WI38 (cell line): ENCODE results near the gene TMEM125.

Experiments used
- H3K4me3 ChIP-seq: 2 replicates; pipeline ENCODE4 v1.5.1; 2011; ENCODE audit warnings: low read depth, mild to moderate bottlenecking, control low read depth, low read length
- TF ChIP-seq, protein P1 (sequence below): IDR thresholded peaks from 2 replicates; pipeline ENCODE4 v1.5.1; 2012; ENCODE audit warnings: low read depth, mild to moderate bottlenecking, control low read depth, low read length

Gene TMEM125

DNA sequence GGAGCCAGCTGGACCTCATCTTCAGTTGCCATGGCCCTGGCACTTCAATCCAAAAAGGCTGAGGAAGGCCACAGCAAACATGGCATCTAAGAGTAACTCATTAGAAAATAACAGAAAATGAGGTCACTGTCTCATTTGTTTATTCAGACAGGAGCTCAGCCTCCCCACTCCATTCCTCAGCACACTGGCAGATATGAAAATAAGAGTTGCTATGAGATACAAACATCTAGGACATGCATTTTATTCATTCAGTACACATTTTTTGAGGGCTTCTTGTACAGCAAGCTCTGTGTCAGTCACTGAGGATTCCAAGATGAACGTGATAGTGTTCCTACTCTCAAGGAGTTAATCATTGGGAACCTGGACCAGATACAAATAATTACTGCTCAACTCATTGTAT, 32.7 kb upstream of the TMEM125 start:
- TF ChIP-seq, protein P1, sequence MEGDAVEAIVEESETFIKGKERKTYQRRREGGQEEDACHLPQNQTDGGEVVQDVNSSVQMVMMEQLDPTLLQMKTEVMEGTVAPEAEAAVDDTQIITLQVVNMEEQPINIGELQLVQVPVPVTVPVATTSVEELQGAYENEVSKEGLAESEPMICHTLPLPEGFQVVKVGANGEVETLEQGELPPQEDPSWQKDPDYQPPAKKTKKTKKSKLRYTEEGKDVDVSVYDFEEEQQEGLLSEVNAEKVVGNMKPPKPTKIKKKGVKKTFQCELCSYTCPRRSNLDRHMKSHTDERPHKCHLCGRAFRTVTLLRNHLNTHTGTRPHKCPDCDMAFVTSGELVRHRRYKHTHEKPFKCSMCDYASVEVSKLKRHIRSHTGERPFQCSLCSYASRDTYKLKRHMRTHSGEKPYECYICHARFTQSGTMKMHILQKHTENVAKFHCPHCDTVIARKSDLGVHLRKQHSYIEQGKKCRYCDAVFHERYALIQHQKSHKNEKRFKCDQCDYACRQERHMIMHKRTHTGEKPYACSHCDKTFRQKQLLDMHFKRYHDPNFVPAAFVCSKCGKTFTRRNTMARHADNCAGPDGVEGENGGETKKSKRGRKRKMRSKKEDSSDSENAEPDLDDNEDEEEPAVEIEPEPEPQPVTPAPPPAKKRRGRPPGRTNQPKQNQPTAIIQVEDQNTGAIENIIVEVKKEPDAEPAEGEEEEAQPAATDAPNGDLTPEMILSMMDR, result no peak
- H3K4me3 ChIP-seq, result no peak overlapping the region

DNA sequence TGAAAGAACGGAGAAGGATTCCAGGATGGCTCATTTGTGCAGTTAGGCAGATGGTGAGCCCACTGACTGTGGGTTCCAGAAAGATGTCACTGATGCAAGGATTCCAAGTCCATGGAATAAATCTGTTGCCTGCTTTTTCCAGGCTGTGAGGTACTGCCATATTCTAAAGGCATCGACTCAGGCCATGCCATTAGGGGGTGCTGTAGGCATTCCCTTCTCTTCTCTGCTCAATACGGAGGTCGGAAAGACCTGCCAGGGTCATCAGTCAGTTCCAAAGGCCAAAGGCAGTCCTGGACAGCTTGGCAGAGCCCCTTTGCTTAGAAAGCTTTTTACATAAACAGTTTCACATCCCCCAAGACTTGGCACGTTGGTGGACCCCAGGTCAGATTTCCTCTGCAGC, 31.7 kb upstream of the TMEM125 start:
- TF ChIP-seq, protein P1, result peak; percentile 75

DNA sequence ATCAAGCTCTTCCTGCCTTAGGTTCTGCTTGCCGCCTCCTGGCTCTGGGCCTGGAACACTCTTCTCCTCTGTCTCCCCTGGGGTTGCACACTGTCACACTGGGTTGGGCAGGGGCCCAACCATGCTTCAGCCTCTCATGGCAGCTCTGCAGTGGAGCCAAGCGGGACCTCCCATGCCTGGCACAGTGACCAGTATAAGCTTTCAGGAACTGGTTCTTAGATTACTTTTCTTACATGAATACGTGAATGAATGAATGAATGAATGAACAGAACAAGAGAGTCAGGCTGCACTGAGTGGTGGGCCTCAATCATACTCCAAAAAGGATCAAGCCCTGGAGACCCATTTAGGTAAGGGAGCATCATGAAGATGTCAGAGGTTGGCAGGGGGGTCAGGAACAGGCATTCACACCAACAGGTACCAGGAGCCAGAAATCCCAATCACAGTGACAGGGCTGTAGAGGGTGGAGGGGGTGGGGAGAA, 30.8 kb upstream of the TMEM125 start:
- TF ChIP-seq, protein P1, result no peak
- no peak overlapping the region for H3K4me3 ChIP-seq

More for the DNA sequence above, 31.7 kb upstream of the TMEM125 start:
- H3K4me3 ChIP-seq, result no peak overlapping the region

DNA sequence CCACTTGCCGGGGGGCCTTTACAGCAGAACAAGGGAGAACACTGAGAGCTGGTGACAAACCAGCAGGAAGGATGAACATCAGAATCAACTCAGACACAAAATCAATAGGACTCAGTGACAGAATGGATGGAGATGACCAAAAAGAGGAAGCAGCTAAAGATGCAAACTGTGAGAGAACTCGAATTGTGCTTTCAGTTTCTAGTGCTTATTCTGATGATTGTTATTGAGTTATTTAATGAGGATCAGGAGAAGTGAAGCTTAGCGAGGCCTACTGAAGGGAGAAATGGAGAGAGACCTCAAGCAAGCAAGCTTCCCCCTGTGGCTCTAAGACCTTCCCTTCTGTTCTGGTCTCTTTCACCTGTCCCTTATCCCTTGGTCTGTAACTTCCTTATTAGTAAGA, 30.3 kb upstream of the TMEM125 start:
- no peak overlapping the region for H3K4me3 ChIP-seq
- TF ChIP-seq, protein P1, result no peak

DNA sequence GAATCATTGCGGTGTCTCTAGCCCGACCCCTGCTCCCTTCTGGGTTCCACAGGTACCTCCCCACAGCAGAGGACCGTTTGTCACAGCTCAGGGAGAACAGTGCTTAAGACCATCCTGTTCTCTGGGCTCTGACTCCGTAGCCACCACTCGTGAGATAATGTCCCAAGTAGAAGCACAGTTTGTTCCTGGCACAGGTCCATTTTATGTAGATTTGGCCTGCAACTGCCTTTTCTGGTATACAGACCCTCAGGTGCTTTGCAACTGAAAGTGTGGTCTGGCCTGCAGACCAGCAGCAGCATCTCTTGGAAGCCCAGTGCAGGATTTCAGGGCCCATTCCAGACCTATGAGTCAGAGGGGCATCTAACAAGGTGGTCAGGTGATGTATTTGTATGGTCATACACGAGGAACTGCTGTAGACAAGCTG, 28.4 kb upstream of the TMEM125 start:
- no peak overlapping the region for H3K4me3 ChIP-seq
- TF ChIP-seq, protein P1, result no peak

DNA sequence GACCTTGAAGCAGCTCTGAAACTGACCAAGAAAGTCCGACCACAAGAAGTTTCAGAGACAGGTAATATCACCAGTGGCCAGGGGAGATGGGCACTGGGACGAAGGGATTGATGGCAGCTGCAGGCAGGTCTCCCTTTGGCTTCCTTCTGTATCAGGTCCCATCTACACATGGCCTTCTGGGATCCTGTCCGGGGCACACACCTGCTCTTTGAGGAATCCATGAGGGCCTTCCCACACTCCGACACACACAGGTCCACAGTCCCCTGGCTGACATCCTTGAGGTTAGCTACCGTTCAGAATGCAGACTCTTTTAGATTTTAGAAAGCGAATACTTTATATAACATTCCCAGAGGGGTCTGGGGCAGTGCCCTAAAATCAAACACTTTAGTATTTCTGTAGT, 26.5 kb upstream of the TMEM125 start:
- no peak overlapping the region for H3K4me3 ChIP-seq
- TF ChIP-seq, protein P1, result no peak

DNA sequence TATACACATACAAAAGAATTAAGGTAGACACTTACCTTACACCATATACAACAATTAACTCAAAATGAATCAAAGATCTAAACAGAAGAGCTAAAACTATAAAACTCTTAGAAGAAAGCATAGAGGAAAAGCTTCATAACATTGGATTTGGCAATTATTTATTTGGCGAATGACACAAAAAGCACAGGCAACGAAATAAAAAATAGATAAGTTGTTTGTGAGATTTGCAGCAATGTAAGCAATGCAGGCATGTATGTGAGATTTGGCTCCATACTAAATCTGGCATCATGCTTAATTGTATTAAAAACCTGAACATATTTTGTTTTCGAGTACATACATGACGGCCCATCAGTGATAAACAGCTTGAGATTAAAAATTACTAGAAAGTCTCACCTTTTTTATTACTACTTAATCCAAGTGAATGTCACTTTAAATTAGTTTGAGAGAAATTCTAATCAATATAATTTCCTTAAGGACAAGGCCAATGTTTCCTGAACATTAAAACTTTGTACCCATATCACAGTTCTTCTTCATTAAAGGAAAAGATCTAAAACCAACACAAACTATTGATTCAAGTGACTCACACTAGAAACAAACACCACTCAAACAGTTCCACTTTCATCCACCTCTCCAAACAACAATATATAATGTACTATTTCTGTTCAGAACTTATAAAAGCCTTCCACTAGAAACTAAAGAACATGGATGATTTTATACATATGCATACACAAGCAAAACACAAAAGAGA, 23.1 kb upstream of the TMEM125 start:
- TF ChIP-seq, protein P1, result no peak

More for the DNA sequence above, 23.1 kb upstream of the TMEM125 start:
- H3K4me3 ChIP-seq, result no peak overlapping the region
